Measurements from ENCODE around the gene LACTBL1. TPM values are rescaled to one million over a fixed set of nuclear protein-coding genes. Genes with fewer than 3 reads are reported as not detected.
A peak's percentile ranks its signal among the peaks of the same experiment; 100 is the strongest.

The LACTBL1 gene
- total RNA-seq, 1 donor from 2014 or later, result not detected

DNA sequence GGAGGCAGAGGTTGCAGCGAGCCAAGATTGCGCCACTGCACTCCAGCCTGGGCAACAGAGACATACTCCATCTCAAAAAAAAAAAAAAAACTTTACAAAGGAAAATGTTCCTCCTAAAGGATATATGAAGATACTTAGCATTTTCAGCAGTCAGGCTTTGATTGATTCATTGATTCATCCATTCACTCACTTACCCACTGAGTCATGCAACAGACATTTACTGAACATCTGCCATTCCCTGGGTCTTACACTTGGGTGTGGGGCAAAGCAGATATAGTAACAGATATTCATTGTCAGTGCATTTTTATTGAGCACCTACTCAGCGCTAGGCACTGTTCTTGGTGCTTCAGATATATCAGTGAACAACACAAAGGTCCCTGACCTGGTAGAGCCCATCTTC lies 5.6 kb upstream of the LACTBL1 start:
- DNase-seq (ENCODE audit: extremely low spot score, unreplicated experiment), result no peak
- Mint-ChIP-seq H3K27me3 (peaks cover 7% of the 10 kb centered on the region), H3K27ac (peak overlapping the region; percentile 55), H3K9me3 (no peaks in the 10 kb centered on the region), H3K4me1 (ENCODE audit: unreplicated experiment) (peaks cover 6% of the 10 kb centered on the region), H3K36me3 (no peaks in the 10 kb centered on the region), H3K4me3 (no peak overlapping the region)
- TF ChIP-seq, protein P1, sequence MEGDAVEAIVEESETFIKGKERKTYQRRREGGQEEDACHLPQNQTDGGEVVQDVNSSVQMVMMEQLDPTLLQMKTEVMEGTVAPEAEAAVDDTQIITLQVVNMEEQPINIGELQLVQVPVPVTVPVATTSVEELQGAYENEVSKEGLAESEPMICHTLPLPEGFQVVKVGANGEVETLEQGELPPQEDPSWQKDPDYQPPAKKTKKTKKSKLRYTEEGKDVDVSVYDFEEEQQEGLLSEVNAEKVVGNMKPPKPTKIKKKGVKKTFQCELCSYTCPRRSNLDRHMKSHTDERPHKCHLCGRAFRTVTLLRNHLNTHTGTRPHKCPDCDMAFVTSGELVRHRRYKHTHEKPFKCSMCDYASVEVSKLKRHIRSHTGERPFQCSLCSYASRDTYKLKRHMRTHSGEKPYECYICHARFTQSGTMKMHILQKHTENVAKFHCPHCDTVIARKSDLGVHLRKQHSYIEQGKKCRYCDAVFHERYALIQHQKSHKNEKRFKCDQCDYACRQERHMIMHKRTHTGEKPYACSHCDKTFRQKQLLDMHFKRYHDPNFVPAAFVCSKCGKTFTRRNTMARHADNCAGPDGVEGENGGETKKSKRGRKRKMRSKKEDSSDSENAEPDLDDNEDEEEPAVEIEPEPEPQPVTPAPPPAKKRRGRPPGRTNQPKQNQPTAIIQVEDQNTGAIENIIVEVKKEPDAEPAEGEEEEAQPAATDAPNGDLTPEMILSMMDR (conservative IDR thresholded peaks at IDR 0.05), result no peak

DNA sequence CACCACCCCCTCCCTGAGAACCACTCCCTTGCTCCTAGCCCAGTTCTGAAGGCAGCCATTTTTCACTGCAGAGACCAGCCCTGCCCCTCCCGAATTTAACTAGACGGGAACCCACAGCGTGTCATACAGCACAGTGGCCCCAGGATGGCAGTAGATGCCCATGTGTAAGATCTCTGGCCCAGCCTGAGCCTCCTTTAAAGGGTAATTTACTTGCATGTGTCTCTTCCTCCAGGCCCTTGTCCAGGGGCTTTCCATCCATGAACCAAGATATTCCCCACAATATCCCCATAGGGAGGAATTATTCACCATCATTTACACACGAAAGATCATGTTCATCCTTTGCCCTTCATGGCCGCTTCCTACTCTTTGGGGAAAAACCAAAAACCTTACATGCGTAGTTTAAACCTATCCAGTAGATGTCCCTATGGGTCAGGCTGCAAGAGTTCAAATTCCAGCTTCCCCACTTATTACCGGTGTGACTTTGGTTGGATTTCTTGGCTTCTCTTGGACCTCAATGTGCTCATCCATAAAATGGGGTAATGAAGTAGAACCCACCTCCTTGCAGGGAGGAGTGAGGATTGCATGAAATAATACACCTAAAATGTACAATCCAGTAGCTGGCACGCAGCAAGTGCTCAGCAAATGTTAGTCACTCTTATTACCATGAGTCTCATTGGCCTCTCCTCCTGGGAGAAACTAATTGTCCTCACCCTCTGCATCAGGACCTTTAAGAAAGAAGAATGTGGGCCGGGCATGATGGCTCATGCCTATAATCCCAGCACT lies 4.0 kb upstream of the LACTBL1 start:
- DNase-seq (ENCODE audit: extremely low spot score, unreplicated experiment), result no peak
- H3K4me3 Mint-ChIP-seq, result no peak overlapping the region
- peaks cover 11% of the 10 kb centered on the region for H3K4me1 Mint-ChIP-seq (ENCODE audit: unreplicated experiment)
- no peaks in the 10 kb centered on the region for H3K36me3 Mint-ChIP-seq
- H3K27ac Mint-ChIP-seq, result peak overlapping the region; percentile 26
- no peaks in the 10 kb centered on the region for H3K9me3 Mint-ChIP-seq
- H3K27me3 Mint-ChIP-seq, result peaks cover 13% of the 10 kb centered on the region
- TF ChIP-seq, protein P1 (conservative IDR thresholded peaks at IDR 0.05), result peak; percentile 87

DNA sequence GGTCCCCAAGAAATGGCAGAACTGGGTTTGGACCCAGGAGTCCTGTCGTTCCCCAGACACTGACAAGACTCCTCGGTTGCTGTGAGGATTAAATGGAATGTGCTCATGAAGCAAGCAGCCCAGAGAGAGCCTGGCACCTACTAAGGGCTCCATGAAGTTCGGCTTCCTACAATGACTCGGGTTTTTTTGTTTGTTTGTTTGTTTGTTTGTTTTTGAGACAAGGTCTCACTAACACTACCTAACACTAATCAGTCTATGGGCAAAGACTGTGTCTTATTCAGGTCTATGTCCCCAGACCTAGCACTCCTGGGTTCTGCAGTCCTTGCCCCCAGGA lies 3.4 kb upstream of the LACTBL1 start:
- Mint-ChIP-seq H3K4me1 (ENCODE audit: unreplicated experiment) (peaks cover 15% of the 10 kb centered on the region), H3K27me3 (peaks cover 16% of the 10 kb centered on the region), H3K27ac (peak overlapping the region; percentile 26), H3K4me3 (no peak overlapping the region), H3K9me3 (no peaks in the 10 kb centered on the region), H3K36me3 (no peaks in the 10 kb centered on the region)
- DNase-seq (ENCODE audit: extremely low spot score, unreplicated experiment), result no peak
- TF ChIP-seq, protein P1 (conservative IDR thresholded peaks at IDR 0.05), result no peak

DNA sequence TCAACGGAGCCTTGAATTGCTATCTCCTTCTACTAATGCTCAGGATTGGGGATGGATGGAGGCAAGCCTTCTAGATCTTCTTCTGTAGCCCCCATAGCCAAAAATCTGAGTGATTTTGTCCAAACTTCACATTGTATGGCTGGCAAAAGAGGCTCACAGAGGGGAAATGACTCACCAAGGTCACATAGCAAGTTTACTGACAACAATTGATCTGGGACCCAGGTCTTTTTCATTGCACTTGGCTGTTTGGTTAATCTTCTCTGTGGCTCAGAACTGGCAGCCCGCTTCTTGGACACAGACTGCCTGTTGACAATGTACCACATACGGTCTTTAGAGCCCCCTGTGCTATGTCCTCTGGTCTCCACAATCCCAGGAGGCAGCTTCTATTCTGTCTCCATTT lies 3.0 kb upstream of the LACTBL1 start:
- TF ChIP-seq, protein P1 (conservative IDR thresholded peaks at IDR 0.05), result no peak
- Mint-ChIP-seq H3K27me3 (peaks cover 16% of the 10 kb centered on the region), H3K27ac (no peak overlapping the region), H3K4me3 (no peak overlapping the region), H3K36me3 (no peaks in the 10 kb centered on the region), H3K9me3 (no peaks in the 10 kb centered on the region), H3K4me1 (ENCODE audit: unreplicated experiment) (peaks cover 15% of the 10 kb centered on the region)
- DNase-seq (ENCODE audit: extremely low spot score, unreplicated experiment), result no peak

DNA sequence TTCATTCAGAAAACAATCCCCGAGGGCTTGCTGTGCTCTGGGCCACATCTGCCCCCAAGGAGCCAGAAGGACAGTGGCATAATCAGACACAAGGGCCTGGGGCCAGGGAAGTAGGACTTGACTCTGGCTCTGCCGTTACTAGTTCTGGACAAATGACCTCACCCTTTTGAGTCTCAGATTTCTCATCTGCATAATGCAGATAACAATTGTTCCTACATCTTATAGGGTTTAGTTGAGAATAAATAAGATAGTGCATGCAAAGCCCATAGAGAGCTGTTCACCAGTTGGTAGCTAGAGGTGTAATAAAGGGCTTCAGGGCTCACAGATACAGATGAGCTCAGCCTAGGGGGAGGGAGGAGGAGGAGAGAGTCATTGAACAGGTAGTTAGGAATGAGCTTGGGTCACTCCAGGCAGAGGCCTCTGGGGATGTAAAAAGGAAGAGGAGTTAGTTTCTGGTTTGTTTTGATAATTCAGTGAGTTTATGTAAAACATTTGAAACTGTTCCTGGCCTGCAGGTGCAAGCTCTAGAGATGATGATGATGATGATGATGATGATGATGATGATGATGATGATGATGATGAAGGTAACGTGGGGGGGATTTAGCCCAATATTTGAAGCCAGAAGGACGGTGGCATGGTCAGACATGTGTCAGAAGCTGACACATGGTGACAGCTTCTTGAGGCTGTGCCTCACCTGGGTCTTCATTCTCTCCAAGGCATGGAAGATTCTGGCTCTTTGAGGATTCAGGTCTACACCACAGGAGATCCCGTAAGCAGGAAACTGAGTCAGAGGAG lies 858 bp downstream of the LACTBL1 start:
- no peaks in the 10 kb centered on the region for H3K36me3 Mint-ChIP-seq
- TF ChIP-seq, protein P1 (conservative IDR thresholded peaks at IDR 0.05), result no peak
- H3K27ac Mint-ChIP-seq, result no peak overlapping the region
- no peak for DNase-seq (ENCODE audit: extremely low spot score, unreplicated experiment)
- H3K4me3 Mint-ChIP-seq, result no peak overlapping the region
- no peaks in the 10 kb centered on the region for H3K9me3 Mint-ChIP-seq
- H3K4me1 Mint-ChIP-seq (ENCODE audit: unreplicated experiment), result peaks cover 20% of the 10 kb centered on the region
- H3K27me3 Mint-ChIP-seq, result peaks cover 39% of the 10 kb centered on the region
